Right atrium auricular region (tissue), 2 donors: ENCODE data around the gene SYTL1. TPM values are rescaled to one million over a fixed set of nuclear protein-coding genes. Genes with fewer than 3 reads are reported as not detected.

Experiments used
- DNase-seq: peaks from one replicate; pipeline ENCODE4 v3.0.0-alpha.2; 2019; ENCODE audit warnings: low spot score
- H3K27ac ChIP-seq, 2 donors: fragments of 200-600 bp; sonication (generic); 1 replicate in 1 of 2; 2 replicates in 1 of 2; pipeline ENCODE4 v1.5.1; 2016 to 2019
- H3K27me3 ChIP-seq, 2 donors: fragments of 200-600 bp; sonication (generic); one replicate each; pipeline versions ENCODE4 v1.5.1 to v1.6.0; 2017 to 2019
- H3K36me3 ChIP-seq: fragments of 200-600 bp; sonication (generic); one replicate; pipeline ENCODE4 v1.5.1; 2016
- H3K4me1 ChIP-seq, 2 donors: fragments of 200-600 bp; sonication (generic); one replicate each; pipeline versions ENCODE4 v1.5.1 to v1.6.0; 2017 to 2019
- H3K4me3 ChIP-seq, 2 donors: fragments of 200-600 bp; sonication (generic); 1 replicate in 1 of 2; 2 replicates in 1 of 2; pipeline ENCODE4 v1.5.1; 2017 to 2019; ENCODE audit warnings: mild to moderate bottlenecking in 1 of 2, moderate library complexity in 1 of 2
- H3K9me3 ChIP-seq, 2 donors: fragments of 200-600 bp; sonication (generic); one replicate each; pipeline ENCODE4 v1.5.1; 2019
- CTCF ChIP-seq, 2 donors: fragments of 200-600 bp; sonication (generic); IDR thresholded peaks; one replicate each; pipeline ENCODE4 v1.5.1; 2019; ENCODE audit warnings: antibody characterized with exemption in 2 of 2
- total RNA-seq, 2 donors: library from RNA; depleted of rRNA; stranded (reverse); fragments of >200 nt; gene quantifications; one replicate each; pipeline ENCODE4 v1.1.0, GENCODE V29; 2016

Gene SYTL1
- total RNA-seq, 2 donors from 2014 or later, result 1.3 to 1.8 TPM

GRCh38 chr1:27339213-27339612 lies 2.6 kb upstream of the SYTL1 start:
- H3K27me3 ChIP-seq, result no peaks in the 10 kb centered on the region
- no peak for DNase-seq
- H3K27ac ChIP-seq, result no peak overlapping the region
- peaks cover 13% of the 10 kb centered on the region for H3K36me3 ChIP-seq
- no peak for TF ChIP-seq CTCF (IDR thresholded peaks at IDR 0.05)
- H3K4me3 ChIP-seq, result no peak overlapping the region
- H3K4me1 ChIP-seq, result peaks cover 0 to 9% of the 10 kb centered on the region in 2 donors
- H3K9me3 ChIP-seq, result no peaks in the 10 kb centered on the region

- no peak for TF ChIP-seq CTCF (IDR thresholded peaks at IDR 0.05)
- Histone ChIP-seq H3K27me3 (no peaks in the 10 kb centered on the region), H3K9me3 (no peaks in the 10 kb centered on the region), H3K36me3 (no peaks in the 10 kb centered on the region), H3K4me3 (no peak overlapping the region), H3K27ac (no peak overlapping the region), H3K4me1 (peaks cover 0 to 9% of the 10 kb centered on the region in 2 donors)
- no peak for DNase-seq
Measured at GRCh38 chr1:27342391-27342777, 562 bp downstream of the SYTL1 start.

- TF ChIP-seq CTCF (IDR thresholded peaks at IDR 0.05), result no peak
- no peak for DNase-seq
- H3K36me3 ChIP-seq, result no peaks in the 10 kb centered on the region
- H3K4me1 ChIP-seq, result peaks cover 0 to 9% of the 10 kb centered on the region in 2 donors
- H3K4me3 ChIP-seq, result no peak overlapping the region
- no peaks in the 10 kb centered on the region for H3K27me3 ChIP-seq
- no peak overlapping the region for H3K27ac ChIP-seq
- H3K9me3 ChIP-seq, result no peaks in the 10 kb centered on the region
Measured at GRCh38 chr1:27342778-27343638, 1.2 kb downstream of the SYTL1 start.

- no peak for TF ChIP-seq CTCF (IDR thresholded peaks at IDR 0.05)
- H3K27me3 ChIP-seq, result no peaks in the 10 kb centered on the region
- no peaks in the 10 kb centered on the region for H3K9me3 ChIP-seq
- no peaks in the 10 kb centered on the region for H3K36me3 ChIP-seq
- H3K4me3 ChIP-seq, result no peak overlapping the region
- peaks cover 0 to 9% of the 10 kb centered on the region in 2 donors for H3K4me1 ChIP-seq
- DNase-seq, result no peak
- no peak overlapping the region for H3K27ac ChIP-seq
Measured at GRCh38 chr1:27343639-27344025, 1.8 kb downstream of the SYTL1 start.

- no peaks in the 10 kb centered on the region for H3K9me3 ChIP-seq
- H3K4me3 ChIP-seq, result no peak overlapping the region
- peaks cover 0 to 25% of the 10 kb centered on the region in 2 donors for H3K4me1 ChIP-seq
- H3K36me3 ChIP-seq, result no peaks in the 10 kb centered on the region
- DNase-seq, result no peak
- no peak overlapping the region for H3K27ac ChIP-seq
- TF ChIP-seq CTCF (IDR thresholded peaks at IDR 0.05), result no peak
- H3K27me3 ChIP-seq, result no peaks in the 10 kb centered on the region
Measured at GRCh38 chr1:27345272-27345671, 3.5 kb downstream of the SYTL1 start.
